Ovary (tissue), 9 donors: ENCODE results near the gene LIPI. TPM values are rescaled to one million over a fixed set of nuclear protein-coding genes. Genes with fewer than 3 reads are reported as not detected.
"Not testable (repeated sequence)": the region's sequence is repeated elsewhere in the genome, so short reads cannot be mapped to it uniquely, and the experiment has no call there.

ENCODE experiments used
- DNase-seq, 5 donors: peaks; one replicate each; pipeline ENCODE4 v3.0.0-alpha.2; 2019 to 2020
- H3K27ac ChIP-seq, 2 donors: fragments of 200-600 bp; one replicate each; pipeline versions ENCODE4 v1.5.1 to v1.8.0; 2019 to 2022
- H3K27me3 ChIP-seq: fragments of 200-600 bp; one replicate; pipeline ENCODE4 v1.8.0; 2022
- H3K36me3 ChIP-seq: fragments of 200-600 bp; sonication (generic); one replicate; pipeline ENCODE4 v1.5.1; 2019
- H3K4me1 ChIP-seq: one replicate; pipeline ENCODE4 v1.8.1; 2013; ENCODE audit warnings: mild to moderate bottlenecking, moderate library complexity; ENCODE audit not compliant: insufficient read depth
- H3K4me3 ChIP-seq: fragments of 200-600 bp; sonication (generic); one replicate; pipeline ENCODE4 v1.5.1; 2017
- H3K9me3 ChIP-seq, 2 donors: fragments of 200-600 bp in 1 of 2; sonication (generic) in 1 of 2; one replicate each; pipeline versions ENCODE4 v1.5.1 to v1.8.1; 2013 to 2019; ENCODE audit warnings: mild to moderate bottlenecking in 1 of 2, moderate library complexity in 1 of 2
- EP300 ChIP-seq: sonication (generic); formaldehyde crosslinking; IDR thresholded peaks from one replicate; pipeline ENCODE4 v1.6.1; 2017; ENCODE audit warnings: antibody characterized with exemption
- POLR2A ChIP-seq: fragments of 450-650 bp; IDR thresholded peaks from one replicate; pipeline ENCODE4 v1.6.1; 2017; ENCODE audit warnings: antibody characterized with exemption, mild to moderate bottlenecking, moderate library complexity
- WGBS, 3 donors: extraction: QIAGEN DNeasy Blood & Tissue Kit in 1 of 3; methylation state at CpG; one replicate each; pipeline versions ENCODE4 v1.1.5 to v1.1.7; 2013 to 2017; 5-methylcytosine and 5-hydroxymethylcytosine counted together
- intact Hi-C, 4 donors: fragments of 100-400 bp; cut with DNase I; formaldehyde crosslinking; loops; one replicate each; pipeline versions ENCODE4 v1.11.0 to v1.15.1; 2022 to 2023
- polyA plus RNA-seq, 2 donors: library from polyadenylated mRNA; stranded (reverse); fragments of 200-250 nt in 1 of 2; fragments of 350-450 nt in 1 of 2; fragmentation: Illumina TruSeq in 1 of 2; extraction: RNeasy Lipid Tissue Mini Kit (QIAGEN cat#74804) in 1 of 2; gene quantifications; one replicate each; pipeline ENCODE4 v1.2.3, GENCODE V29; 2013 to 2014
- total RNA-seq, 7 donors: library from RNA; depleted of rRNA in 2 of 7; stranded (reverse); fragments of >200 nt in 2 of 7; fragmentation: NEBNext Ultra II Directional in 3 of 7; extraction: Animal tissue kit (Norgen Biotek cat#: 25700) in 3 of 7; gene quantifications; one replicate each; pipeline versions ENCODE4 v1.1.0 to v1.2.4, GENCODE V29; 2016 to 2023
- TF ChIP-seq, protein P1 (sequence below), 3 donors: fragments of 450-650 bp in 2 of 3; fragments of 200-600 bp in 1 of 3; IDR thresholded peaks; one replicate each; pipeline versions ENCODE4 v1.5.1 to v1.8.0; 2016 to 2022; ENCODE audit warnings: antibody characterized with exemption in 3 of 3, mild to moderate bottlenecking in 1 of 3
- donor health status: DM: no; HTN: no; CAD: no; lungs with moderate emphysema.
- donor health status: DM: no; HTN: no; CAD: no.
- donor health status: Bipolar disorder and iron deficiency.
- donor health status: DM: yes; HTN: yes; CAD: no.
- donor health status: DM: no; HTN: no; CAD: no.
- donor health status: DM: yes; HTN: yes; CAD: no.

Gene LIPI
- total and polyA plus RNA-seq, 9 donors, result 0.18 to 0.48 TPM; not detected in 7

- WGBS, 3 donors, result 91 to 96% (median 92%) methylated on average over 6 of the region's 6 CpGs
- TF ChIP-seq POLR2A (no peak), EP300 (no peak)
- TF ChIP-seq, protein P1, sequence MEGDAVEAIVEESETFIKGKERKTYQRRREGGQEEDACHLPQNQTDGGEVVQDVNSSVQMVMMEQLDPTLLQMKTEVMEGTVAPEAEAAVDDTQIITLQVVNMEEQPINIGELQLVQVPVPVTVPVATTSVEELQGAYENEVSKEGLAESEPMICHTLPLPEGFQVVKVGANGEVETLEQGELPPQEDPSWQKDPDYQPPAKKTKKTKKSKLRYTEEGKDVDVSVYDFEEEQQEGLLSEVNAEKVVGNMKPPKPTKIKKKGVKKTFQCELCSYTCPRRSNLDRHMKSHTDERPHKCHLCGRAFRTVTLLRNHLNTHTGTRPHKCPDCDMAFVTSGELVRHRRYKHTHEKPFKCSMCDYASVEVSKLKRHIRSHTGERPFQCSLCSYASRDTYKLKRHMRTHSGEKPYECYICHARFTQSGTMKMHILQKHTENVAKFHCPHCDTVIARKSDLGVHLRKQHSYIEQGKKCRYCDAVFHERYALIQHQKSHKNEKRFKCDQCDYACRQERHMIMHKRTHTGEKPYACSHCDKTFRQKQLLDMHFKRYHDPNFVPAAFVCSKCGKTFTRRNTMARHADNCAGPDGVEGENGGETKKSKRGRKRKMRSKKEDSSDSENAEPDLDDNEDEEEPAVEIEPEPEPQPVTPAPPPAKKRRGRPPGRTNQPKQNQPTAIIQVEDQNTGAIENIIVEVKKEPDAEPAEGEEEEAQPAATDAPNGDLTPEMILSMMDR (IDR thresholded peaks at IDR 0.05), result no peak
- intact Hi-C loops, result no loop called here
Measured at GRCh38 chr21:14116080-14116481, 94.7 kb downstream of the LIPI start.

GRCh38 chr21:14115646-14116045 is 95.1 kb downstream of the LIPI start:
- TF ChIP-seq POLR2A, result no peak
- TF ChIP-seq, protein P1 (IDR thresholded peaks at IDR 0.05), result no peak
- no peak for TF ChIP-seq EP300

More at GRCh38 chr21:14116080-14116481, 94.7 kb downstream of the LIPI start:
- no peak overlapping the region for H3K4me3 ChIP-seq
- H3K36me3 ChIP-seq, result no peaks in the 10 kb centered on the region
- H3K9me3 ChIP-seq, result no peaks in the 10 kb centered on the region
- DNase-seq, result no peak
- no peaks in the 10 kb centered on the region for H3K27me3 ChIP-seq
- no peak overlapping the region for H3K27ac ChIP-seq
- no peaks in the 10 kb centered on the region for H3K4me1 ChIP-seq

GRCh38 chr21:14114251-14114650 is 96.5 kb downstream of the LIPI start:
- Histone ChIP-seq H3K36me3 (no peaks in the 10 kb centered on the region), H3K4me3 (no peak overlapping the region), H3K27ac (no peak overlapping the region), H3K4me1 (no peaks in the 10 kb centered on the region), H3K9me3 (no peaks in the 10 kb centered on the region), H3K27me3 (no peaks in the 10 kb centered on the region)
- TF ChIP-seq EP300 (no peak), POLR2A (no peak)
- TF ChIP-seq, protein P1 (IDR thresholded peaks at IDR 0.05), result no peak
- DNase-seq, result no peak
- WGBS, 3 donors, result 91 to 98% (median 97%) methylated on average over 3 of the region's 3 CpGs
- intact Hi-C loops, result no loop called here

More at GRCh38 chr21:14115646-14116045, 95.1 kb downstream of the LIPI start:
- intact Hi-C loops, result no loop called here
- no peaks in the 10 kb centered on the region for H3K9me3 ChIP-seq
- H3K4me1 ChIP-seq, result no peaks in the 10 kb centered on the region
- H3K27me3 ChIP-seq, result no peaks in the 10 kb centered on the region
- no peak for DNase-seq
- H3K4me3 ChIP-seq, result no peak overlapping the region
- 82 to 93% (median 89%) methylated on average over 7 of the region's 7 CpGs for WGBS, 3 donors
- H3K27ac ChIP-seq, result no peak overlapping the region
- H3K36me3 ChIP-seq, result no peaks in the 10 kb centered on the region

DNA sequence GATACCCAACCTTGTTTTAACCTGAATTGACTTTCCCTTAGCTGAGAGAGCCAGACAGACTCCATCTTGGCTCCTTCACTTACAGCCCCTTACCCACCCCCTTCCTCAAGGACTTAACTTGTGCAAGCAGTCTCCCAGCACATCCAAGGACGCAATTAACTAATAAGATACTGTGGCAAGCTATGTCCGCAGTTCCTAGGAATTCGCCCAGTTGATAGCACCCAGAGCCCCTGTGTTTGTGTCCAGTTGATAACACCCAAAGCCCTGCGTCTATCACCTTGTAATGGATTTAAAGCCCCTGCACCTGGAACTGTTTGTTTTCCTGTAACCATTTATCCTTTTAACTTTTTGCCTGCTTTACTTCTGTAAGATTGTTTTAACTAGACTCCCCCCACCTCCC is 106.2 kb downstream of the LIPI start:
- intact Hi-C loops, H3K9me3 ChIP-seq, H3K4me1 ChIP-seq, H3K36me3 ChIP-seq, DNase-seq, H3K27ac ChIP-seq, H3K27me3 ChIP-seq, H3K4me3 ChIP-seq: not testable (repeated sequence)
- 69 to 85% (median 84%) methylated on average over 4 of the region's 4 CpGs for WGBS, 3 donors

DNA sequence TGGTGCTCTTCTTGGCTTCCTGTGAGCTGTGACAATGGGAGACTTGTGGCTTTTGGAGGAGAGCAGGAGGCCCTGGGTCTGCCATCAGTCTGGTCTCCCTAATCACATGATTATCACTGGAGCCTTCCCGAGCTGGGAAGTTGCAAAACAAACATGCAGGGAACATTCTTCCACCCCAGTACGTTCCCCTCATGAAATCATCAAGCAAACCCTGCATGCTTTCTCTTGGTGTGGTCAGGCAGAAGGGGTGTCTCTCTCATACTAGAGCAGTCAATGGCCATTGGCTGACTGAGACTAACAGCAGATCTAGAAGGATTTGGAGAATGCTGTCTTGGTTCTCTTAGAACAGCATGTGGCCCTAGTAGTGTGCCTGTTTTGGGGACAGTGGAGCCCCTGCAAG is 111.2 kb downstream of the LIPI start:
- H3K4me3 ChIP-seq, result no peak overlapping the region
- no peaks in the 10 kb centered on the region for H3K9me3 ChIP-seq
- no peaks in the 10 kb centered on the region for H3K4me1 ChIP-seq
- H3K27me3 ChIP-seq, result no peaks in the 10 kb centered on the region
- H3K27ac ChIP-seq, result no peak overlapping the region
- H3K36me3 ChIP-seq, result no peaks in the 10 kb centered on the region
- 28 to 60% (median 29%) methylated on average over 2 of the region's 2 CpGs for WGBS, 3 donors
- DNase-seq, result no peak
- intact Hi-C loops, result no loop called here
- TF ChIP-seq POLR2A (no peak), EP300 (no peak)
- TF ChIP-seq, protein P1 (IDR thresholded peaks at IDR 0.05), result no peak
